HCT116 (cell line): ENCODE data around the gene SLC24A3. TPM values are rescaled to one million over a fixed set of nuclear protein-coding genes. Genes with fewer than 3 reads are reported as not detected.

Source experiments
- ATAC-seq: fragments of 200-7000 bp; cut with Tn5 transposase; 2 replicates; pipeline ENCODE4 v1.9.1; 2020; ENCODE audit warnings: mild to moderate bottlenecking, moderate library complexity
- BruUV-seq: library from RNA; stranded (reverse); fragments of 400-500 nt; replicated peaks from 2 replicates; lab custom pipeline; 2021; lab: Mats Ljungman, UMichigan
- CTCF ChIA-PET: fragments of 300-600 bp; sonication (Branson Sonifier 250); formaldehyde crosslinking; loops from one replicate; lab custom pipeline; 2021; ENCODE audit warnings: antibody characterized with exemption; lab: Charles Lee
- POLR2A ChIA-PET: fragments of 300-600, 350-600 bp; sonication (Branson Sonifier 250); formaldehyde crosslinking; loops from one replicate; lab custom pipeline; 2021; ENCODE audit warnings: antibody characterized with exemption; lab: Charles Lee
- RAD21 ChIA-PET, 2 experiments: fragments of 300-600 bp; sonication (Branson Sonifier 250); formaldehyde crosslinking; loops; one replicate each; lab custom pipeline; 2023; ENCODE audit warnings: low total read pairs in 2 of 2; ENCODE audit not compliant: uncharacterized antibody in 2 of 2, unreplicated experiment in 2 of 2, low non-redundant PET in 1 of 2; lab: Charles Lee
- DNase-seq: peaks from one replicate; pipeline ENCODE4 v3.0.0-alpha.2; 2010; ENCODE audit warnings: low read depth, low spot score
- H2AFZ ChIP-seq: fragments of 200-600 bp; shearing (Covaris generic), sonication (generic); 2 replicates; pipeline ENCODE4 v1.6.1; 2017; ENCODE audit warnings: low read depth, mixed run types, mixed read lengths, antibody characterized with exemption, low read length; ENCODE audit not compliant: poor library complexity, severe bottlenecking
- H3K27ac ChIP-seq: 2 replicates; pipeline ENCODE4 v1.5.1; 2012; ENCODE audit warnings: low read depth, low read length
- H3K27me3 ChIP-seq: fragments of 200-600 bp; sonication (generic); 2 replicates; pipeline ENCODE4 v1.6.1; 2016; ENCODE audit warnings: mixed run types, low read length, mixed read lengths; ENCODE audit not compliant: insufficient read depth
- H3K36me3 ChIP-seq, 2 experiments: fragments of 200-500 bp in 1 of 2; fragments of 200-600 bp in 1 of 2; sonication (Bioruptor generic) in 1 of 2; sonication (generic) in 1 of 2; 2 replicates each; pipeline versions ENCODE4 v1.5.1 to v1.6.1; 2014 to 2016; ENCODE audit warnings: low read length in 2 of 2, inconsistent platforms in 1 of 2, mixed read lengths in 1 of 2, mixed run types in 1 of 2; ENCODE audit not compliant: insufficient read depth in 2 of 2, control insufficient read depth in 1 of 2
- H3K4me1 ChIP-seq, 2 experiments: fragments of 200-600 bp in 1 of 2; sonication (generic) in 1 of 2; 2 replicates each; pipeline versions ENCODE4 v1.5.1 to v1.6.1; 2012 to 2017; ENCODE audit warnings: low read length in 2 of 2, inconsistent platforms in 1 of 2, mild to moderate bottlenecking in 1 of 2, mixed read lengths in 1 of 2, mixed run types in 1 of 2, moderate library complexity in 1 of 2; ENCODE audit not compliant: insufficient read depth in 2 of 2, control insufficient read depth in 1 of 2
- H3K4me2 ChIP-seq: fragments of 200-600 bp; sonication (generic); 2 replicates; pipeline ENCODE4 v1.6.1; 2017; ENCODE audit warnings: mixed run types, low read length, mixed read lengths
- H3K4me3 ChIP-seq, 2 experiments: fragments of 200-600 bp in 1 of 2; sonication (generic) in 1 of 2; replicated peaks in 1 of 2; 2 replicates each; pipeline ENCODE4 v1.5.1; 2011 to 2016; ENCODE audit warnings: low read length in 2 of 2, control low read depth in 1 of 2, low read depth in 1 of 2, mild to moderate bottlenecking in 1 of 2, mixed read lengths in 1 of 2, mixed run types in 1 of 2
- H3K79me2 ChIP-seq: fragments of 200-600 bp; sonication (generic); 2 replicates; pipeline ENCODE4 v1.6.1; 2017; ENCODE audit warnings: mild to moderate bottlenecking, mixed run types, low read length, moderate library complexity, mixed read lengths; ENCODE audit not compliant: insufficient read depth
- H3K9ac ChIP-seq: fragments of 200-600 bp; sonication (generic); 2 replicates; pipeline ENCODE4 v1.6.1; 2016; ENCODE audit warnings: low read length, mixed read lengths
- H3K9me2 ChIP-seq: fragments of 200-600 bp; sonication (generic), shearing (Covaris generic); 2 replicates; pipeline ENCODE4 v1.6.1; 2017; ENCODE audit warnings: mixed run types, mild to moderate bottlenecking, moderate library complexity; ENCODE audit not compliant: insufficient read depth
- H3K9me3 ChIP-seq, 2 experiments: fragments of 200-500 bp in 1 of 2; fragments of 200-600 bp in 1 of 2; sonication (Bioruptor generic) in 1 of 2; sonication (generic) in 1 of 2; 2 replicates each; pipeline ENCODE4 v1.6.1; 2014 to 2017; ENCODE audit warnings: low read length in 2 of 2, mixed read lengths in 2 of 2, inconsistent platforms in 1 of 2, low read depth in 1 of 2, mild to moderate bottlenecking in 1 of 2, mixed run types in 1 of 2, moderate library complexity in 1 of 2; ENCODE audit not compliant: control insufficient read depth in 1 of 2, insufficient read depth in 1 of 2
- H4K20me1 ChIP-seq: fragments of 200-600 bp; sonication (generic), shearing (Covaris generic); 2 replicates; pipeline ENCODE4 v1.6.1; 2017; ENCODE audit warnings: mixed run types, mild to moderate bottlenecking, moderate library complexity; ENCODE audit not compliant: insufficient read depth
- ATF3 ChIP-seq: IDR thresholded peaks from 2 replicates; pipeline ENCODE4 v1.6.1; 2012
- CBX3 ChIP-seq: IDR thresholded peaks from 2 replicates; pipeline ENCODE4 v1.6.1; 2012; ENCODE audit warnings: low read depth
- CEBPB ChIP-seq: IDR thresholded peaks from 2 replicates; pipeline ENCODE4 v1.6.1; 2012; ENCODE audit warnings: low read depth
- EGR1 ChIP-seq: IDR thresholded peaks from 2 replicates; pipeline ENCODE4 v1.6.1; 2012; ENCODE audit warnings: low read depth
- ELF1 ChIP-seq: IDR thresholded peaks from 2 replicates; pipeline ENCODE4 v1.6.1; 2012; ENCODE audit warnings: low read depth, borderline replicate concordance
- EZH2 ChIP-seq: fragments of 200-600 bp; sonication (generic); IDR thresholded peaks from 2 replicates; pipeline ENCODE4 v1.6.1; 2017; ENCODE audit warnings: antibody characterized with exemption, mixed run types
- EZH2phosphoT487 ChIP-seq: fragments of 200-600 bp; IDR thresholded peaks from 2 replicates; pipeline ENCODE4 v1.6.1; 2018; ENCODE audit warnings: antibody characterized with exemption, borderline replicate concordance
- FOSL1 ChIP-seq: IDR thresholded peaks from 2 replicates; pipeline ENCODE4 v1.6.1; 2012; ENCODE audit warnings: low read depth
- JUND ChIP-seq: IDR thresholded peaks from 2 replicates; pipeline ENCODE4 v1.6.1; 2012
- MAX ChIP-seq: IDR thresholded peaks from 2 replicates; pipeline ENCODE4 v1.6.1; 2012
- POLR2A ChIP-seq: IDR thresholded peaks from 2 replicates; pipeline ENCODE4 v1.7.0; 2011; ENCODE audit warnings: borderline replicate concordance; ENCODE audit not compliant: insufficient read depth, insufficient read length; ENCODE audit errors: extremely low read depth
- POLR2AphosphoS5 ChIP-seq: IDR thresholded peaks from 2 replicates; pipeline ENCODE4 v1.6.1; 2011; ENCODE audit warnings: mild to moderate bottlenecking, low read depth, low read length, moderate library complexity
- RAD21 ChIP-seq: IDR thresholded peaks from 2 replicates; pipeline ENCODE4 v1.6.1; 2012; ENCODE audit warnings: low read depth, mild to moderate bottlenecking
- SIN3A ChIP-seq: IDR thresholded peaks from 2 replicates; pipeline ENCODE4 v1.6.1; 2012; ENCODE audit warnings: low read depth
- SP1 ChIP-seq: IDR thresholded peaks from 2 replicates; pipeline ENCODE4 v1.6.1; 2012; ENCODE audit warnings: low read depth
- SRF ChIP-seq: IDR thresholded peaks from 2 replicates; pipeline ENCODE4 v1.6.1; 2012; ENCODE audit warnings: low read depth
- ZFX ChIP-seq: fragments of 450-650 bp; IDR thresholded peaks from 2 replicates; pipeline ENCODE4 v1.6.1; 2017
- ZNF274 ChIP-seq: fragments of 200-500 bp; sonication (Bioruptor generic); IDR thresholded peaks from 2 replicates; pipeline ENCODE4 v1.6.1; 2014; ENCODE audit warnings: mild to moderate bottlenecking, low read depth, low read length, inconsistent platforms
- intact Hi-C: fragments of 100-400 bp; cut with micrococcal nuclease; formaldehyde crosslinking; loops from 2 replicates; pipeline ENCODE4 v1.10.0; 2022
- total RNA-seq: library from RNA; stranded (reverse); gene quantifications from one replicate; pipeline ENCODE4 v1.2.1, GENCODE V29; 2021; ENCODE audit not compliant: unreplicated experiment

The SLC24A3 gene
- total RNA-seq, 1 experiment from 2014 or later, result not detected

GRCh38 chr20:19318610-19319009 lies 106.2 kb downstream of the SLC24A3 start:
- intact Hi-C loops, result no loop called here
- H3K4me2 ChIP-seq, result no peak overlapping the region
- H3K9me3 ChIP-seq, result peaks cover 0 to 9% of the 10 kb centered on the region in 2 experiments; a peak in 1 of 4 replicates
- no peaks in the 10 kb centered on the region for H3K27me3 ChIP-seq
- H3K27ac ChIP-seq, result no peak overlapping the region
- H3K4me1 ChIP-seq, result no peaks in the 10 kb centered on the region
- H3K36me3 ChIP-seq, result no peaks in the 10 kb centered on the region
- CTCF ChIA-PET, result no interaction called here
- BruUV-seq, result no TSS peak
- RAD21 ChIA-PET, result no interaction called here
- TF ChIP-seq SIN3A (no peak), CEBPB (no peak), EZH2phosphoT487 (no peak), ZFX (no peak), FOSL1 (no peak), SP1 (no peak), ATF3 (no peak), CBX3 (no peak), JUND (no peak), POLR2A (no peak), SRF (no peak), MAX (no peak)
- DNase-seq, result no peak
- POLR2A ChIA-PET, result no interaction called here
- H4K20me1 ChIP-seq, result no peaks in the 10 kb centered on the region
- H3K9me2 ChIP-seq, result no peaks in the 10 kb centered on the region
- H3K79me2 ChIP-seq, result no peaks in the 10 kb centered on the region
- no peak for ATAC-seq
- no peak overlapping the region for H3K4me3 ChIP-seq
- no peak overlapping the region for H3K9ac ChIP-seq
- H2AFZ ChIP-seq, result no peak overlapping the region

- BruUV-seq, result no TSS peak
- H3K9ac ChIP-seq, result no peak overlapping the region
- no peaks in the 10 kb centered on the region for H3K79me2 ChIP-seq
- H3K4me1 ChIP-seq, result no peaks in the 10 kb centered on the region
- ChIA-PET RAD21 (no interaction called here), CTCF (no interaction called here), POLR2A (no interaction called here)
- H3K36me3 ChIP-seq, result no peaks in the 10 kb centered on the region
- no peak for ATAC-seq
- no peaks in the 10 kb centered on the region for H4K20me1 ChIP-seq
- no peak overlapping the region for H2AFZ ChIP-seq
- TF ChIP-seq ZFX (no peak), FOSL1 (no peak), EZH2 (no peak), MAX (no peak), POLR2AphosphoS5 (no peak), JUND (no peak), RAD21 (no peak), CEBPB (no peak), POLR2A (no peak), ELF1 (no peak), ZNF274 (no peak), ATF3 (no peak), SRF (no peak), EGR1 (no peak), SP1 (no peak), EZH2phosphoT487 (no peak), CBX3 (no peak)
- no peak overlapping the region for H3K4me2 ChIP-seq
- H3K4me3 ChIP-seq, result no peak overlapping the region
- H3K27ac ChIP-seq, result no peak overlapping the region
- intact Hi-C loops, result no loop called here
- H3K27me3 ChIP-seq, result no peaks in the 10 kb centered on the region
- peaks cover 0 to 12% of the 10 kb centered on the region in 2 experiments; a peak in 1 of 4 replicates for H3K9me3 ChIP-seq
- no peaks in the 10 kb centered on the region for H3K9me2 ChIP-seq
- no peak for DNase-seq
These were observed 107.6 kb downstream of the SLC24A3 start for GRCh38 chr20:19320005-19320404.
